WTC11 (cell line): Measurements from ENCODE around the gene MTCL1. TPM values are rescaled to one million over a fixed set of nuclear protein-coding genes. Genes with fewer than 3 reads are reported as not detected.

ENCODE experiments used
- ATAC-seq: fragments of 200-7000 bp; cut with Tn5 transposase; 2 replicates; pipeline ENCODE4 v1.10.0; 2021; ENCODE audit warnings: mild to moderate bottlenecking, moderate library complexity
- CTCF ChIA-PET: fragments of 300-600 bp; sonication (Branson Sonifier 250); formaldehyde crosslinking; loops from one replicate; lab custom pipeline; 2021; ENCODE audit warnings: antibody characterized with exemption; lab: Charles Lee
- POLR2A ChIA-PET: fragments of 350-600 bp; sonication (Branson Sonifier 250); formaldehyde crosslinking; loops from one replicate; lab custom pipeline; 2021; ENCODE audit warnings: antibody characterized with exemption; lab: Charles Lee
- DNase-seq: peaks from one replicate; pipeline ENCODE4 v3.0.0; 2021; ENCODE audit warnings: low spot score
- H3K27ac Mint-ChIP-seq: 2 replicates; pipeline ENCODE4 v1.8.0; 2021; ENCODE audit warnings: mixed read lengths
- H3K27me3 Mint-ChIP-seq: 2 replicates; pipeline ENCODE4 v1.8.0; 2021; ENCODE audit warnings: low read depth, mild to moderate bottlenecking, moderate library complexity, mixed read lengths
- H3K36me3 Mint-ChIP-seq: 2 replicates; pipeline ENCODE4 v1.8.0; 2021; ENCODE audit warnings: mixed read lengths
- H3K4me1 Mint-ChIP-seq: 2 replicates; pipeline ENCODE4 v1.8.0; 2022; ENCODE audit warnings: mixed read lengths
- H3K4me3 Mint-ChIP-seq: 2 replicates; pipeline ENCODE4 v1.8.0; 2021; ENCODE audit warnings: mild to moderate bottlenecking, moderate library complexity, mixed read lengths
- H3K9me3 Mint-ChIP-seq: 2 replicates; pipeline ENCODE4 v1.8.0; 2021; ENCODE audit warnings: mixed read lengths
- ATF1 ChIP-seq: sonication (generic); formaldehyde crosslinking; IDR thresholded peaks from 2 replicates; pipeline ENCODE4 v1.8.1; 2023; ENCODE audit warnings: mild to moderate bottlenecking, moderate library complexity, missing genetic modification reagents
- ATF3 ChIP-seq: sonication (generic); formaldehyde crosslinking; conservative IDR thresholded peaks from 2 replicates; pipeline ENCODE4 v1.8.1; 2022; ENCODE audit warnings: mild to moderate bottlenecking, missing genetic modification reagents
- E2F5 ChIP-seq: sonication (generic); formaldehyde crosslinking; IDR thresholded peaks from 2 replicates; pipeline ENCODE4 v1.8.1; 2022; ENCODE audit warnings: mild to moderate bottlenecking, moderate library complexity, missing genetic modification reagents
- EMX1 ChIP-seq: fragments of 250-450 bp; sonication (Bioruptor Pico); IDR thresholded peaks from 2 replicates; pipeline ENCODE4 v1.8.0; 2021; ENCODE audit warnings: mild to moderate bottlenecking
- ERG ChIP-seq: fragments of 250-450 bp; sonication (Bioruptor Pico); IDR thresholded peaks from 2 replicates; pipeline ENCODE4 v1.8.0; 2021; ENCODE audit warnings: mild to moderate bottlenecking
- FOXJ3 ChIP-seq: sonication (generic); formaldehyde crosslinking; IDR thresholded peaks from 2 replicates; pipeline ENCODE4 v1.9.0; 2021; ENCODE audit warnings: missing genetic modification reagents, mild to moderate bottlenecking, borderline replicate concordance
- FOXK1 ChIP-seq: sonication (generic); formaldehyde crosslinking; IDR thresholded peaks from 2 replicates; pipeline ENCODE4 v1.8.0; 2022; ENCODE audit warnings: mild to moderate bottlenecking, moderate library complexity, missing genetic modification reagents
- FOXP1 ChIP-seq: sonication (generic); formaldehyde crosslinking; IDR thresholded peaks from 2 replicates; pipeline ENCODE4 v1.8.0; 2022; ENCODE audit warnings: missing genetic modification reagents, mild to moderate bottlenecking, moderate library complexity, borderline replicate concordance
- GRHL2 ChIP-seq: fragments of 250-450 bp; sonication (Bioruptor Pico); IDR thresholded peaks from 2 replicates; pipeline ENCODE4 v1.8.0; 2022; ENCODE audit warnings: mild to moderate bottlenecking, moderate library complexity; ENCODE audit not compliant: insufficient replicate concordance, severe bottlenecking
- IRF2 ChIP-seq: sonication (generic); formaldehyde crosslinking; IDR thresholded peaks from 2 replicates; pipeline ENCODE4 v1.8.0; 2022; ENCODE audit warnings: low read depth, missing genetic modification reagents, borderline replicate concordance
- JAZF1 ChIP-seq: fragments of 250-450 bp; sonication (Bioruptor Pico); IDR thresholded peaks from 2 replicates; pipeline ENCODE4 v1.9.0; 2021; ENCODE audit warnings: moderate library complexity, mild to moderate bottlenecking, inconsistent platforms
- MLX ChIP-seq: sonication (generic); formaldehyde crosslinking; IDR thresholded peaks from 2 replicates; pipeline ENCODE4 v1.8.1; 2023; ENCODE audit warnings: mild to moderate bottlenecking, missing genetic modification reagents, moderate library complexity
- MYBL2 ChIP-seq: sonication (generic); formaldehyde crosslinking; IDR thresholded peaks from 2 replicates; pipeline ENCODE4 v1.8.1; 2023; ENCODE audit warnings: mild to moderate bottlenecking, moderate library complexity, missing genetic modification reagents
- NFYB ChIP-seq: sonication (generic); formaldehyde crosslinking; conservative IDR thresholded peaks from 2 replicates; pipeline ENCODE4 v1.8.0; 2022; ENCODE audit warnings: low read depth, missing genetic modification reagents
- NR2C2 ChIP-seq: sonication (generic); formaldehyde crosslinking; IDR thresholded peaks from 2 replicates; pipeline ENCODE4 v1.8.0; 2022; ENCODE audit warnings: mild to moderate bottlenecking, missing genetic modification reagents
- NR3C1 ChIP-seq: sonication (generic); formaldehyde crosslinking; conservative IDR thresholded peaks from 2 replicates; pipeline ENCODE4 v1.8.1; 2023; ENCODE audit warnings: low read depth, mild to moderate bottlenecking, missing genetic modification reagents
- PRDM15 ChIP-seq: sonication (generic); formaldehyde crosslinking; IDR thresholded peaks from 2 replicates; pipeline ENCODE4 v1.8.0; 2022; ENCODE audit warnings: missing genetic modification reagents
- PRRX2 ChIP-seq: fragments of 250-450 bp; sonication (Bioruptor Pico); IDR thresholded peaks from 2 replicates; pipeline ENCODE4 v1.8.0; 2021; ENCODE audit warnings: mild to moderate bottlenecking
- SMAD4 ChIP-seq: sonication (generic); formaldehyde crosslinking; IDR thresholded peaks from 2 replicates; pipeline ENCODE4 v1.8.0; 2022; ENCODE audit warnings: mild to moderate bottlenecking, missing genetic modification reagents
- TEAD4 ChIP-seq: sonication (generic); formaldehyde crosslinking; IDR thresholded peaks from 2 replicates; pipeline ENCODE4 v1.8.0; 2022; ENCODE audit warnings: mild to moderate bottlenecking, missing genetic modification reagents
- USF1 ChIP-seq: sonication (generic); formaldehyde crosslinking; IDR thresholded peaks from 2 replicates; pipeline ENCODE4 v1.8.0; 2022; ENCODE audit warnings: mild to moderate bottlenecking, missing genetic modification reagents
- ZBTB21 ChIP-seq: sonication (generic); formaldehyde crosslinking; IDR thresholded peaks from 2 replicates; pipeline ENCODE4 v1.8.1; 2023; ENCODE audit warnings: mild to moderate bottlenecking, missing genetic modification reagents, borderline replicate concordance
- ZNF121 ChIP-seq: sonication (generic); formaldehyde crosslinking; IDR thresholded peaks from 2 replicates; pipeline ENCODE4 v1.8.0; 2023; ENCODE audit warnings: missing genetic modification reagents
- ZNF219 ChIP-seq: sonication (generic); formaldehyde crosslinking; IDR thresholded peaks from 2 replicates; pipeline ENCODE4 v1.8.0; 2023; ENCODE audit warnings: missing genetic modification reagents, mild to moderate bottlenecking, borderline replicate concordance
- ZNF396 ChIP-seq: fragments of 250-450 bp; sonication (Bioruptor Pico); IDR thresholded peaks from 2 replicates; pipeline ENCODE4 v1.8.0; 2021; ENCODE audit warnings: mild to moderate bottlenecking, moderate library complexity, borderline replicate concordance
- ZNF423 ChIP-seq: fragments of 250-450 bp; sonication (Bioruptor Pico); IDR thresholded peaks from 2 replicates; pipeline ENCODE4 v2.1.2; 2022; ENCODE audit warnings: mild to moderate bottlenecking, moderate library complexity
- total RNA-seq: library from RNA; stranded (reverse); gene quantifications from 3 replicates; pipeline ENCODE4 v1.2.3, GENCODE V29; 2021

The MTCL1 gene
- total RNA-seq, 1 experiment from 2014 or later: 64.3 TPM

- peak overlapping the region; percentile 86; the same call in 1 of the 2 replicates for H3K27ac Mint-ChIP-seq
- CTCF ChIA-PET: interaction anchor here (1.3 kb wide), 1 partner anchor 209 kb away, joined by 3 read pairs; no protein-coding TSS in a partner anchor
- H3K27me3 Mint-ChIP-seq: no peaks in the 10 kb centered on the region
- peaks cover 43% of the 10 kb centered on the region for H3K4me1 Mint-ChIP-seq
- no peak for TF ChIP-seq NR2C2 (CRISPR knock-in tag)
- no peak for TF ChIP-seq ZNF121 (CRISPR knock-in tag)
- TF ChIP-seq JAZF1 (CRISPR knock-in tag): no peak
- TF ChIP-seq NFYB: no peak
- no peak for TF ChIP-seq NR3C1 (CRISPR knock-in tag)
- TF ChIP-seq USF1 (CRISPR knock-in tag): no peak
- no peak for TF ChIP-seq PRDM15 (CRISPR knock-in tag)
- TF ChIP-seq TEAD4 (CRISPR knock-in tag): no peak
- TF ChIP-seq FOXK1 (CRISPR knock-in tag): no peak
- TF ChIP-seq ZNF396 (CRISPR knock-in tag): no peak
- TF ChIP-seq ZNF423 (CRISPR knock-in tag): no peak
- no peak for TF ChIP-seq ATF3 (CRISPR knock-in tag)
- TF ChIP-seq EMX1 (CRISPR knock-in tag): no peak
- TF ChIP-seq SMAD4 (CRISPR knock-in tag): no peak
- TF ChIP-seq MYBL2: no peak
- no peak for TF ChIP-seq FOXP1 (CRISPR knock-in tag)
- TF ChIP-seq E2F5 (CRISPR knock-in tag): no peak
- TF ChIP-seq, all 79 proteins: peak for 0
- POLR2A ChIA-PET: interaction anchor here (0.6 kb wide), 1 partner anchor 22 kb away, joined by 13 read pairs; no protein-coding TSS in a partner anchor
- Mint-ChIP-seq H3K9me3 (no peaks in the 10 kb centered on the region), H3K4me3 (no peak overlapping the region), H3K36me3 (peaks cover 17% of the 10 kb centered on the region)
- peak; percentile 12; the same call in 1 of the 2 replicates for ATAC-seq
- DNase-seq: no peak
Measured at GRCh38 chr18:8778824-8779223, 73.5 kb downstream of the MTCL1 start.

- H3K9me3 Mint-ChIP-seq: no peaks in the 10 kb centered on the region
- peak overlapping the region; percentile 35 for H3K27ac Mint-ChIP-seq
- no peak for ATAC-seq
- peaks cover 20% of the 10 kb centered on the region for H3K36me3 Mint-ChIP-seq
- CTCF ChIA-PET: no interaction called here
- TF ChIP-seq ZNF219 (CRISPR knock-in tag): no peak
- TF ChIP-seq ZBTB21 (CRISPR knock-in tag): no peak
- no peak for TF ChIP-seq ERG (CRISPR knock-in tag)
- TF ChIP-seq ATF1 (CRISPR knock-in tag): no peak
- TF ChIP-seq USF1 (CRISPR knock-in tag): no peak
- no peak for TF ChIP-seq FOXJ3 (CRISPR knock-in tag)
- no peak for TF ChIP-seq GRHL2 (CRISPR knock-in tag)
- TF ChIP-seq IRF2: no peak
- TF ChIP-seq MLX (CRISPR knock-in tag): no peak
- TF ChIP-seq JAZF1 (CRISPR knock-in tag): no peak
- no peak for TF ChIP-seq PRRX2 (CRISPR knock-in tag)
- no peak for DNase-seq
- peaks cover 40% of the 10 kb centered on the region for H3K4me1 Mint-ChIP-seq
- H3K4me3 Mint-ChIP-seq: no peak overlapping the region
- no peaks in the 10 kb centered on the region for H3K27me3 Mint-ChIP-seq
- POLR2A ChIA-PET: interaction anchor here (0.6 kb wide), 1 partner anchor 21 kb away, joined by 13 read pairs; no protein-coding TSS in a partner anchor
Measured at GRCh38 chr18:8779251-8779650, 73.9 kb downstream of the MTCL1 start.
